Measurements from ENCODE around the gene FRG2C.
"Not testable (repeated sequence)": the region's sequence is repeated elsewhere in the genome, so short reads cannot be mapped to it uniquely, and the experiment has no call there.

FRG2C gene

DNA sequence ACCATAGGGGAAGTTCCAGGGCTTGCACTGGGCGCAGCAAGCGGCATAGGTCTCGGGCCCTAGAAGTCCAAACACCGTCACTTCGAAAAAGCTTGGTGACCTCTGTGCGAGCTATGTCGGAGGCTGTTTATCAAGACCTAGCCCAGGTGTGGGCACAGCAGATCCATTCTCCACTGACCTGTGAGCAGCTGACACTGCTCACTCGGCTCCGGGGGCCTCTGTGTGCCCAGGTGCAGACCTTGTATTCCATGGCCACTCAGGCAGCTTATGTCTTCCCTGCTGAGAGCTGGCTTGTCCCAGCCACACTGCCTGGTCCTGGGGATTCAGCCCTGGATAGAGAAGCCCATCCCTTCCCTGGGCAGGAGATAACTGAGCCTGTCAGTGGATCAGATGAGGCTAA is 1.5 kb downstream of the FRG2C start:
- not testable (repeated sequence) for H3K36me3 ChIP-seq (replicated peaks in 1 of 2; ENCODE audit: control insufficient read depth in 2 of 2, insufficient read depth in 2 of 2, low read length in 2 of 2); H4K91ac ChIP-seq (ENCODE audit: low read depth, low read length, poor library complexity); H2BK15ac ChIP-seq (ENCODE audit: low read length); H2BK5ac ChIP-seq (ENCODE audit: low read length); H3K18ac ChIP-seq (ENCODE audit: low read length); H3K4me3 ChIP-seq (ENCODE audit: low read length in 2 of 2); H3K9me3 ChIP-seq (replicated peaks in 1 of 2; ENCODE audit: control insufficient read depth in 2 of 2, insufficient read depth in 1 of 2, low read depth in 1 of 2, low read length in 2 of 2); H2AFZ ChIP-seq (ENCODE audit: low read length); H3K4ac ChIP-seq (ENCODE audit: low read length); H3K27ac ChIP-seq (replicated peaks; ENCODE audit: low read length); H3K23ac ChIP-seq (ENCODE audit: low read depth, low read length, poor library complexity); H3K4me2 ChIP-seq (ENCODE audit: insufficient read depth, low read length, poor library complexity, severe bottlenecking); H2AK5ac ChIP-seq (ENCODE audit: low read depth, low read length); H3K4me1 ChIP-seq (ENCODE audit: control insufficient read depth in 2 of 2, insufficient read depth in 1 of 2, low read depth in 1 of 2, low read length in 2 of 2); H3K9ac ChIP-seq (ENCODE audit: low read depth, low read length, poor library complexity); H3K14ac ChIP-seq (ENCODE audit: low read length); H3K79me1 ChIP-seq (ENCODE audit: low read depth, low read length); H2BK12ac ChIP-seq (ENCODE audit: low read length); DNase-seq (ENCODE audit: low spot score); H4K8ac ChIP-seq (ENCODE audit: low read depth, low read length); H2BK120ac ChIP-seq (ENCODE audit: low read depth, low read length)
- peaks cover 17 to 42% (median 38%) of the 10 kb centered on the region in 3 experiments for H3K27me3 ChIP-seq (ENCODE audit: control insufficient read depth in 3 of 3, insufficient read depth in 3 of 3, low read depth in 1 of 3, low read length in 3 of 3)
- no CpG with 5 or more reads among the region's 9 CpGs for WGBS, 2 donors (ENCODE audit: extremely low coverage in 2 of 2, insufficient read length in 2 of 2, insufficient replicate concordance in 1 of 2)

- no CpG with 5 or more reads among the region's 46 CpGs for WGBS, 2 donors (ENCODE audit: extremely low coverage in 2 of 2, insufficient read length in 2 of 2, insufficient replicate concordance in 1 of 2)
- not testable (repeated sequence) for DNase-seq (ENCODE audit: low spot score)
- H2AFZ ChIP-seq (ENCODE audit: low read length): peak overlapping the region; percentile 82
Measured at GRCh38 chr3:75667757-75668701, 3.9 kb downstream of the FRG2C start.

DNA sequence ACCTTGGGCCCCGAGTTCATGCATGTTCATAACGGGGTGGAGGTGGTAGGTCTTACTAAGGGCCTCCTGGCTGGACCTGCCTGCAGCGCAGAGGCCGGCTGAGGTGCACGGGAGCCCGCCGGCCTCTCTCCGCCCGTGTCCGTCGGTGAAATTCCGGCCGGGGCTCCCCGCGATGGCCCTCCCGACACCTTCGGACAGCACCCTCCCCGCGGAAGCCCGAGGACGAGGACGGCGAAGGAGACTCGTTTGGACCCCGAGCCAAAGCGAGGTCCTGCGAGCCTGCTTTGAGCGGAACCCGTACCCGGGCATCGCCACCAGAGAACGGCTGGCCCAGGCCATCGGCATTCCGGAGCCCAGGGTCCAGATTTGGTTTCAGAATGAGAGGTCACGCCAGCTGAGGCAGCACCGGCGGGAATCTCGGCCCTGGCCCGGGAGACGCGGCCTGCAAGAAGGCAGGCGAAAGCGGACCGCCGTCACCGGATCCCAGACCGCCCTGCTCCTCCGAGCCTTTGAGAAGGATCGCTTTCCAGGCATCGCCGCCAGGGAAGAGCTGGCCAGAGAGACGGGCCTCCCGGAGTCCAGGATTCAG is 4.7 kb downstream of the FRG2C start:
- H4K91ac ChIP-seq (ENCODE audit: low read depth, low read length, poor library complexity); H3K79me1 ChIP-seq (ENCODE audit: low read depth, low read length); DNase-seq (ENCODE audit: low spot score); H3K27ac ChIP-seq (replicated peaks; ENCODE audit: low read length); H3K9ac ChIP-seq (ENCODE audit: low read depth, low read length, poor library complexity); H3K36me3 ChIP-seq (replicated peaks in 1 of 2; ENCODE audit: control insufficient read depth in 2 of 2, insufficient read depth in 2 of 2, low read length in 2 of 2); H3K4me3 ChIP-seq (ENCODE audit: low read length in 2 of 2); H2BK120ac ChIP-seq (ENCODE audit: low read depth, low read length); H2BK15ac ChIP-seq (ENCODE audit: low read length); H3K4ac ChIP-seq (ENCODE audit: low read length); H2BK12ac ChIP-seq (ENCODE audit: low read length); H2AK5ac ChIP-seq (ENCODE audit: low read depth, low read length); H3K9me3 ChIP-seq (replicated peaks in 1 of 2; ENCODE audit: control insufficient read depth in 2 of 2, insufficient read depth in 1 of 2, low read depth in 1 of 2, low read length in 2 of 2); H3K4me1 ChIP-seq (ENCODE audit: control insufficient read depth in 2 of 2, insufficient read depth in 1 of 2, low read depth in 1 of 2, low read length in 2 of 2): not testable (repeated sequence)
- Histone ChIP-seq H3K4me2 (ENCODE audit: insufficient read depth, low read length, poor library complexity, severe bottlenecking) (peak overlapping the region; percentile 45), H2BK5ac (ENCODE audit: low read length) (peak overlapping the region; percentile 95), H3K14ac (ENCODE audit: low read length) (peak overlapping the region; percentile 89), H2AFZ (ENCODE audit: low read length) (peak overlapping the region; percentile 82), H3K27me3 (ENCODE audit: control insufficient read depth in 3 of 3, insufficient read depth in 3 of 3, low read depth in 1 of 3, low read length in 3 of 3) (peaks cover 19 to 67% (median 55%) of the 10 kb centered on the region in 3 experiments), H3K18ac (ENCODE audit: low read length) (peak overlapping the region; percentile 65), H4K8ac (ENCODE audit: low read depth, low read length) (peak overlapping the region; percentile 48), H3K23ac (ENCODE audit: low read depth, low read length, poor library complexity) (peak overlapping the region; percentile 80)
- no CpG with 5 or more reads among the region's 53 CpGs for whole genome bisulfite sequencing, 2 donors (ENCODE audit: extremely low coverage in 2 of 2, insufficient read length in 2 of 2, insufficient replicate concordance in 1 of 2)

More at GRCh38 chr3:75667757-75668701, 3.9 kb downstream of the FRG2C start:
- not testable (repeated sequence) for H2BK120ac ChIP-seq (ENCODE audit: low read depth, low read length); H3K18ac ChIP-seq (ENCODE audit: low read length); H3K79me1 ChIP-seq (ENCODE audit: low read depth, low read length); H2BK5ac ChIP-seq (ENCODE audit: low read length); H3K4me2 ChIP-seq (ENCODE audit: insufficient read depth, low read length, poor library complexity, severe bottlenecking); H2BK12ac ChIP-seq (ENCODE audit: low read length); H3K4ac ChIP-seq (ENCODE audit: low read length); H3K9me3 ChIP-seq (replicated peaks in 1 of 2; ENCODE audit: control insufficient read depth in 2 of 2, insufficient read depth in 1 of 2, low read depth in 1 of 2, low read length in 2 of 2); H4K8ac ChIP-seq (ENCODE audit: low read depth, low read length); H3K9ac ChIP-seq (ENCODE audit: low read depth, low read length, poor library complexity); H2AK5ac ChIP-seq (ENCODE audit: low read depth, low read length); H3K36me3 ChIP-seq (replicated peaks in 1 of 2; ENCODE audit: control insufficient read depth in 2 of 2, insufficient read depth in 2 of 2, low read length in 2 of 2); H2BK15ac ChIP-seq (ENCODE audit: low read length); H3K4me1 ChIP-seq (ENCODE audit: control insufficient read depth in 2 of 2, insufficient read depth in 1 of 2, low read depth in 1 of 2, low read length in 2 of 2); H3K23ac ChIP-seq (ENCODE audit: low read depth, low read length, poor library complexity); H3K27ac ChIP-seq (replicated peaks; ENCODE audit: low read length); H4K91ac ChIP-seq (ENCODE audit: low read depth, low read length, poor library complexity); H3K14ac ChIP-seq (ENCODE audit: low read length)
- Histone ChIP-seq H3K27me3 (ENCODE audit: control insufficient read depth in 3 of 3, insufficient read depth in 3 of 3, low read depth in 1 of 3, low read length in 3 of 3) (peaks cover 19 to 64% (median 57%) of the 10 kb centered on the region in 3 experiments), H3K4me3 (ENCODE audit: low read length in 2 of 2) (peak overlapping the region in 1 of 2 donors; percentile 53)

Measured in neuronal stem cell (in vitro differentiated cells).